HG02981 (cell line): ENCODE data around the gene USP17L29.
"Not testable (repeated sequence)": the region's sequence is repeated elsewhere in the genome, so short reads cannot be mapped to it uniquely, and the experiment has no call there.

ENCODE experiments used
- ATAC-seq: cut with Tn5 transposase; IDR thresholded peaks from one replicate; pipeline ENCODE4 v1.9.1; 2021; ENCODE audit warnings: mild to moderate bottlenecking, moderate library complexity; ENCODE audit not compliant: unreplicated experiment

The USP17L29 gene

DNA sequence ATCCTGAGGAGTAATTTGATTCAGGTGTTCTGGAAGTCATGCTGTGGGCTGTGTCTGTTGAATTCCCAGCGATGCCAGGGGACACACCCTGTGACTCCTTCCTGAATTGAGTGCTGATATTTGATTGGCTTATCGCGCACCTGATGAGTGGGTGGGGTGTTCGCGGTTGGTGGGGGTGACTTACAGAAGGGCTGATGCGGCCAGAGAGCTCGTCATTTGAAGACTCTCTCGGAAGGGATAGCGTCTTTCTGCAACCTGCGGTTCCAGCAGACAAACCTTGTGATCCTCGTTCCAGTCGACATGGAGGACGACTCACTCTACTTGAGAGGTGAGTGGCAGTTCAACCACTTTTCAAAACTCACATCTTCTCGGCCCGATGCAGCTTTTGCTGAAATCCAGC lies at the start of gene USP17L29:
TSS of gene USP17L29 (plus strand) at position 301 of the 400 bp plus-strand sequence. CDS start at position 301, 0 bp downstream.
- not testable (repeated sequence) for ATAC-seq

GRCh38 chr4:9324191-9324590 lies 29.2 kb upstream of the USP17L29 start:
- not testable (repeated sequence) for ATAC-seq

GRCh38 chr4:9324865-9325264 lies 28.6 kb upstream of the USP17L29 start, which contains the start of gene USP17L24:
Gene USP17L24 (plus strand): TSS chr4:9325165. CDS start chr4:9325165, 0 bp downstream.
- not testable (repeated sequence) for ATAC-seq

DNA sequence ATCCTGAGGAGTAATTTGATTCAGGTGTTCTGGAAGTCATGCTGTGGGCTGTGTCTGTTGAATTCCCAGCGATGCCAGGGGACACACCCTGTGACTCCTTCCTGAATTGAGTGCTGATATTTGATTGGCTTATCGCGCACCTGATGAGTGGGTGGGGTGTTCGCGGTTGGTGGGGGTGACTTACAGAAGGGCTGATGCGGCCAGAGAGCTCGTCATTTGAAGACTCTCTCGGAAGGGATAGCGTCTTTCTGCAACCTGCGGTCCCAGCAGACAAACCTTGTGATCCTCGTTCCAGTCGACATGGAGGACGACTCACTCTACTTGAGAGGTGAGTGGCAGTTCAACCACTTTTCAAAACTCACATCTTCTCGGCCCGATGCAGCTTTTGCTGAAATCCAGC lies 23.8 kb upstream of the USP17L29 start, which contains the start of gene USP17L25:
TSS of gene USP17L25 (plus strand) at position 301 of the 400 bp plus-strand sequence. CDS start at position 301, 0 bp downstream.
- ATAC-seq = not testable (repeated sequence)

GRCh38 chr4:9334358-9334757 lies 19.1 kb upstream of the USP17L29 start, which contains the start of gene USP17L26:
Gene USP17L26 (plus strand): TSS chr4:9334658. CDS start chr4:9334658, 0 bp downstream.
- not testable (repeated sequence) for ATAC-seq

DNA sequence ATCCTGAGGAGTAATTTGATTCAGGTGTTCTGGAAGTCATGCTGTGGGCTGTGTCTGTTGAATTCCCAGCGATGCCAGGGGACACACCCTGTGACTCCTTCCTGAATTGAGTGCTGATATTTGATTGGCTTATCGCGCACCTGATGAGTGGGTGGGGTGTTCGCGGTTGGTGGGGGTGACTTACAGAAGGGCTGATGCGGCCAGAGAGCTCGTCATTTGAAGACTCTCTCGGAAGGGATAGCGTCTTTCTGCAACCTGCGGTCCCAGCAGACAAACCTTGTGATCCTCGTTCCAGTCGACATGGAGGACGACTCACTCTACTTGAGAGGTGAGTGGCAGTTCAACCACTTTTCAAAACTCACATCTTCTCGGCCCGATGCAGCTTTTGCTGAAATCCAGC lies 14.3 kb upstream of the USP17L29 start, which contains the start of gene USP17L5:
TSS of gene USP17L5 (plus strand) at position 301 of the 400 bp plus-strand sequence. CDS start at position 301, 0 bp downstream.
- ATAC-seq = not testable (repeated sequence)

DNA sequence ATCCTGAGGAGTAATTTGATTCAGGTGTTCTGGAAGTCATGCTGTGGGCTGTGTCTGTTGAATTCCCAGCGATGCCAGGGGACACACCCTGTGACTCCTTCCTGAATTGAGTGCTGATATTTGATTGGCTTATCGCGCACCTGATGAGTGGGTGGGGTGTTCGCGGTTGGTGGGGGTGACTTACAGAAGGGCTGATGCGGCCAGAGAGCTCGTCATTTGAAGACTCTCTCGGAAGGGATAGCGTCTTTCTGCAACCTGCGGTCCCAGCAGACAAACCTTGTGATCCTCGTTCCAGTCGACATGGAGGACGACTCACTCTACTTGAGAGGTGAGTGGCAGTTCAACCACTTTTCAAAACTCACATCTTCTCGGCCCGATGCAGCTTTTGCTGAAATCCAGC lies 9.6 kb upstream of the USP17L29 start, which contains the start of gene USP17L27:
TSS of gene USP17L27 (plus strand) at position 301 of the 400 bp plus-strand sequence. CDS start at position 301, 0 bp downstream.
- not testable (repeated sequence) for ATAC-seq

DNA sequence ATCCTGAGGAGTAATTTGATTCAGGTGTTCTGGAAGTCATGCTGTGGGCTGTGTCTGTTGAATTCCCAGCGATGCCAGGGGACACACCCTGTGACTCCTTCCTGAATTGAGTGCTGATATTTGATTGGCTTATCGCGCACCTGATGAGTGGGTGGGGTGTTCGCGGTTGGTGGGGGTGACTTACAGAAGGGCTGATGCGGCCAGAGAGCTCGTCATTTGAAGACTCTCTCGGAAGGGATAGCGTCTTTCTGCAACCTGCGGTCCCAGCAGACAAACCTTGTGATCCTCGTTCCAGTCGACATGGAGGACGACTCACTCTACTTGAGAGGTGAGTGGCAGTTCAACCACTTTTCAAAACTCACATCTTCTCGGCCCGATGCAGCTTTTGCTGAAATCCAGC lies 4.8 kb upstream of the USP17L29 start, which contains the start of gene USP17L28:
TSS of gene USP17L28 (plus strand) at position 301 of the 400 bp plus-strand sequence. CDS start at position 301, 0 bp downstream.
- ATAC-seq = not testable (repeated sequence)

GRCh38 chr4:9350866-9351265 lies 2.6 kb upstream of the USP17L29 start:
- not testable (repeated sequence) for ATAC-seq

DNA sequence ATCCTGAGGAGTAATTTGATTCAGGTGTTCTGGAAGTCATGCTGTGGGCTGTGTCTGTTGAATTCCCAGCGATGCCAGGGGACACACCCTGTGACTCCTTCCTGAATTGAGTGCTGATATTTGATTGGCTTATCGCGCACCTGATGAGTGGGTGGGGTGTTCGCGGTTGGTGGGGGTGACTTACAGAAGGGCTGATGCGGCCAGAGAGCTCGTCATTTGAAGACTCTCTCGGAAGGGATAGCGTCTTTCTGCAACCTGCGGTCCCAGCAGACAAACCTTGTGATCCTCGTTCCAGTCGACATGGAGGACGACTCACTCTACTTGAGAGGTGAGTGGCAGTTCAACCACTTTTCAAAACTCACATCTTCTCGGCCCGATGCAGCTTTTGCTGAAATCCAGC lies 9.4 kb downstream of the USP17L29 start, which contains the start of gene USP17L30:
TSS of gene USP17L30 (plus strand) at position 301 of the 400 bp plus-strand sequence. CDS start at position 301, 0 bp downstream.
- not testable (repeated sequence) for ATAC-seq

DNA sequence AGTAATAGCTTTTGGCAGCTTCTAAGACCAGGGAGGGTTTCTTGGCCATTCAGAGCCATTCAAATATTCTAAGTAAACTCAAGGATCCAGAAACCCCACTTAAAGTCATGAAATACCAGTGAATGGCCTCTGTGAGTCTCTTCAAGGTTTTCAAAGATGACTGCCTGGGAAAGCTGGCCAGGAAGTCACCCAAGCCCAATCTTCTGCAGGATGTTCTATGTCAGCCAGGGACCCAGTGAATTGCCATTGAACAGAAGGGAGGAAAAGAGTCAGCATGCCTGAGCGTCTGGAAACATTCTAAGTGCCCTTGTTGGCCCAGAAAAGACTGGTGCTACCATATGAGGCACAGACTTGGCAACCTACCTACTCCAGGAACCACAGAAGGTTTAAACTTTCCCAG lies 26.4 kb downstream of the USP17L29 start:
- ATAC-seq = not testable (repeated sequence)

- not testable (repeated sequence) for ATAC-seq
Measured at GRCh38 chr4:9381012-9381534, 27.6 kb downstream of the USP17L29 start.

GRCh38 chr4:9384126-9384525 lies 30.7 kb downstream of the USP17L29 start:
- ATAC-seq = no peak

DNA sequence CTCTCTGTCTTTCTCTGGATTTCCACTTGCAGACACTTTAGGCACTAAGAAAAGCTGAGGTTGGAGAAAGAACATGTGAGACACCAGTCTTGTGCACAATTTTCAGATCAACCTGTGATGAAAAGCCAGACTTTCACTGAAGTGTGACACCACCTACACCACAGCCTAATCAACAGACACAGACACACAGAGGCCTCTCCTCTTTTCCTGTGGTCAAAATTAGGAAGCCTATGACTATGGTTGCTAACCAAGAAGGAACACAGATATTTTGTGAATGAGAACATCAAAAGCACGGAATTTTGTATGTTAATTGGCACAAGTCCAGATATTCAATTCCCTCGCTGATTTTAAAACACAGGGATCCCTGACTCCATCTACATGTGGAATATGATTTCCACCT lies 35.6 kb downstream of the USP17L29 start:
- ATAC-seq = not testable (repeated sequence)
